GM19238 (cell line): ENCODE results near the gene KHDC3L.

Experiments used
- DNase-seq: peaks from one replicate; pipeline ENCODE4 v3.0.0; 2011; ENCODE audit warnings: low spot score; ENCODE audit not compliant: insufficient read length

The KHDC3L gene, protein sequence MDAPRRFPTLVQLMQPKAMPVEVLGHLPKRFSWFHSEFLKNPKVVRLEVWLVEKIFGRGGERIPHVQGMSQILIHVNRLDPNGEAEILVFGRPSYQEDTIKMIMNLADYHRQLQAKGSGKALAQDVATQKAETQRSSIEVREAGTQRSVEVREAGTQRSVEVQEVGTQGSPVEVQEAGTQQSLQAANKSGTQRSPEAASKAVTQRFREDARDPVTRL

DNA sequence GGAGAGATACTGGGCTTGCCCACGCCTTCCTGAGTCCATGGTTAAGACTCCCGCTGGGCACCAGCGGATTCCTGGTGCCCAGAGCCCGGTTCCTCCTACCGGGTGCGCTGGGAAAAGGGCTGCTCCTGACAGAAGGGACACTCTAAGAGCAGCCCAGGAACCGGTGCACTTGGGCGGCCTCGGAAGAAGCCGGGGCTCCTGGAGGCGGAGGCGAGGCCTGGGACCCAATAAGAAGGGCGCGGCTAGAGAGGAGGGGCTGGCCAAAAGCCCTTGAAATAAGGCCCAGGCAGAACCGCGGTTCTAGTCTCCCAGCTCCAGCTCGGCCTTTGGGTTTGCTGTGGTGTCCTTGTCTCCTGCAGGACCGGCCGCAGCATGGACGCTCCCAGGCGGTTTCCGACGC, at the start of gene KHDC3L:
KHDC3L (plus strand) TSS at position 301 of the 400 bp plus-strand sequence; CDS start at position 373, 72 bp downstream.
- DNase-seq: no peak

DNA sequence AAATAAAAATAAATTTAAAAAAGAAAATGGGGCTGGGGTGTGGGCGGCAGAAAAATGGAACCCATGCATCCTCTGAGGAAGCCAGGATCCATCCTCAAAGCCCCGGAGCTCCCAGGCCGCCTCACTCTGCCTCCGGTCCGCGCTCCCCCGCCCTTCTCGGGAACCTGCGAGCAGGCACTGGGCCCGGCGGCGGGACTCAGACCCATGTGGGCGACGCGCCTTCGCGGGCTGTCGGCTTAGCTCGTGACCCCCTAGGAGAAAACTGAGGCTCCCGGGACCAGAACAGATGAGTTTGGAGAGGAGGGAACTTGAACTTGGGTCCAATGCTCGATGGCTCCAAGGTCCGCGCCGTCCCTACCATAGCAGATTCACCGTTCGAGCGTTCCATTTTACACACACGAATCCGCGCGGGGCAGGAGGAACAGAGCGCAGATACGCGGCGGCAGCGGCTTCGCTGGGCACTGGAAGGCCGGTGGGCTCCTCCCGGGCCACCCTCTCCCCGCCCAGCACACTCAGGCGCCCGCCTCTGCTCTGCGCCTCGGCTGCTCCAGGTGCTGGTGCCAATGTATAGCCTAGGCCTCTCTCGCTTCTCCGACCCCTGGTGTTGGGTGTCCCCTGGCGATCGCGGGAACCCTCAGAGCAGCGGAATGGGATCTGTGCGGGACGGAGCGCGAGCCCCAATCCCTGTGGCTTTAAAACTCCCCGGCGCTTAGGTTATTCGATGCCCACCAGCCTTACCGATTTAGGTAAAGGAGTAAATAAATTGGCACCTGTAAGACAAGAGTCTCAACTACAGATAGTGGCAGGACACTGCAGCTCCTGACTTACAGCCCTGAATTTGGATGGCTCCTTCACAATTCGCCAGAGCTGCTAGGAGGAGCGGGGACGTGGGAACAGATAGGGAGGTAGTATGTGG, 47.6 kb upstream of the KHDC3L start:
- DNase-seq: no peak

DNA sequence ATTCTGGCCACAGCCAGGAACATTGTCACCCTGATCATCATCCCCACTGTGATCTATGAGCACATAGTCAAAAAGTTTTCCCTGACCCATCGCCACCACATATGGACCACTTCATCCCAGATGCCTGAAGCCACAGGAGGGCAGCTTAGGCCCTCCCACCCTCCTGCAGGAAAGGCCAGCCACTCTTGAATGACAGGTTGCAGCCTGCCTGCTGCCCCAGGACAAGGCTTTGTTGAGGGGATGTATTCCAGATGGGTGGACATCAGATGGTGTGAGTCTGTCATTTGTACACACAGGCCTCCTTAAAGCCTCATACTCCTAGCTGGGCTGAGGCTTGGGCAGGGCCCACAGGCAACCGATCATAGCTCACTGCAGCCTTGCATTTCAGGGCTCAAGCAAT, 39.1 kb upstream of the KHDC3L start:
- no peak for DNase-seq

DNA sequence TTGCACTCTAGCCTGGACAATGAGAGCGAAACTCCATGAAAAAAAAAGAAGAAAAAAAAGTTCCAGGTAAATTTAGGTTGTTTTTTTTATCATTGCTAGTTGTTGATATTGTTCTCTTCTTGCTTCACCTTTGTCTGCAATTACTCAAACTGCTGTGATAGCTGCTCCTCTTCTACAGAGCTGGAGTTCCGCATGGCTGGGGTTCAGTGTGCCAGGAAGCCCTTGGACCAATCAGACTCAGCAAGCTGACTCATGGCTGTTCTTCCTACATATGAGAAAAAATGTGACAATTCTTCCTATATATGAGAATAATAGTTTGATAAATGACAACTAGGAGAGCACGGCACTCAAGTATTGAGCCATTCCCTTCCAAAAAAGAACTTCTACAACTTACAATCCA, 36.8 kb upstream of the KHDC3L start:
- no peak for DNase-seq

DNA sequence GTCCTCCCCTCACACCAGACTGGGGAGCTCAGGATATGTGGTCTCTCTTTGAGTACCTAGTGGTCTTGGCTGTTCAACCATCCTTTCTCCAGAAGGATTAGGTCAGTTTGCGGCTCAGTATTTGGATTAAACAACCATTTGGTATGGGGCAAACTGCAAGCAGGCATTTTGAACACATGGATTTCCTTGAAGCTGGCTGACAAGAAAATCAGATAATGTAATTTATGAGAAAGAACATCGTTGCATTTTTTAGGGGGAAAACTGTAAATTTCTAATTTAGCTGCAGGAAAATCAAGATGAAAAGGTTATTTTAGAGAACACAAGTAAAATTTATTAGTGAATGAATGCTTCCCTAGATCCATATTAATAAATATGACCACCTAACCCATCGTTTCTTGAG, 33.7 kb upstream of the KHDC3L start:
- DNase-seq: no peak

DNA sequence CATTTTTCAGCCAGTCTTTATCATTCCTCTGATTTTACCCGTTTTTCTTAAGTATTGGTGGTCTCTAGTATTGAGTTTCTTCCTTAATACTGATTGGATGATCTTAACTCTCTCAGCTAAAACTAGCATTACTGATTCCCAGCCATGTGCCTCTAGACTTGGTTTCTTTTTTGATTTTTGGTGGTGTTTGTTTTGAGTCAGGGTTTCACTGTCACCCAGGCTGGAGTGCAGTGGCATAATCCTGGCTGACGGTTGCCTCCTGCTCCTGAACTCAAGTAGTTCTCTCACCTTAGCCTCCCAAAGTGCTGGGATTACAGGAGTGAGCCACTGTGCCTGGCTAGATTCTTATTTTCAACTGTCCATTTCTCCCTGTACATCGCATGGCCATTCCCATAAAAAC, 33.3 kb upstream of the KHDC3L start:
- DNase-seq: no peak

DNA sequence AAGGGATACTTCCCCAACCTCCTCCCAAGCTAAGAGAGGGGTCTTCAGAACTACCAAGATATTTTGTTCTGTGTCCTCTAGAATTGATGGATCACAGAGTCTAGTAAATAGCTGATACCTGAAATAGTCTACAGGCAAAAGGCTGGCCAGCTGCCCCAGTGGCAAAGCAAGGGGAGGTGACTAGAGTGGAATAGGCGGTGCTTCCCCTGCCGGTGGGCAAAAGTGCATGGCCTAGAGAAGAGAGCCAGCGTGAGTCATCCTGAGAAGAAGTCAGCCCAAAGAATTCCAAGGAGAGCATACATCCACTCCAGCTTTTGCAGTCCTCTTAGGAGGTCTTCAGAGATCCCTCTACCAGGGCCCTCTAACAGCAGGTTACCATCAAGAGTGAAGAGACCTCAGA, 23.1 kb upstream of the KHDC3L start:
- DNase-seq: no peak

DNA sequence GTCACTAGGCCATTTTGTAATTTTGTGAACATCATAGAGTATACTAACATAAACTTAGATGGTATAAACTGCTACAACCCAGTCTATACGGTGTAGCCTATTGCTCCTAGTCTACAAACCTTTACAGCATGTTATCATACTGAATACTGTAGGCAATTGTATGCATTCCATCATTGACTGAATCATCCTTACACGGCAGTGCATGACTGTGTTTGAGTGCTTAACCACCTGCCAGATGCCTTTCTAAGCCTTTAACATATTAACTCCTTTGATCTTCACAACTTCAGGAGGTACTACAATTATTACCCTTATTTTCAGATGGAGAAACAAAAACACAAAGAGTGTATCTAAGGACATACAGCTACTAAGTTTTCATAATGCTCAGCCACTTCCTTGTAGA, 22.4 kb upstream of the KHDC3L start:
- DNase-seq: no peak

DNA sequence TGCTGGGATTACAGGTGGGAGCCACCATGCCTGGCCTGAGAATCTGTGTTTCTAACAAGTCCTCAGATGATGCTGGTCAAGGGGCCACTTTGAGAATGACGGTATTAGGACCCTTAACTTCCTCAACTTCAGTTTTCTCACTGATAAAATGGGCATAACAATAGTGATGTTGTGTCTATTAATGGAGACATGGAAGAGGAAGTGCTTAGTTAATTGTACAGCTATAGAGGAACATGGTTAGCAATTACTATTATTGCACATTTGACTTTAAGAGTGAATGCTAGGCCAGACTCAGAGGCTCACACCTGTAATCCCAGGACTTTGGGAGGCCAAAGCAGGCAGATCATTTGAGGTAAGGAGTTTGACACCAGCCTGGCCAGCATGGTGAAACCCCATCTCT, 21.1 kb upstream of the KHDC3L start:
- DNase-seq: no peak

DNA sequence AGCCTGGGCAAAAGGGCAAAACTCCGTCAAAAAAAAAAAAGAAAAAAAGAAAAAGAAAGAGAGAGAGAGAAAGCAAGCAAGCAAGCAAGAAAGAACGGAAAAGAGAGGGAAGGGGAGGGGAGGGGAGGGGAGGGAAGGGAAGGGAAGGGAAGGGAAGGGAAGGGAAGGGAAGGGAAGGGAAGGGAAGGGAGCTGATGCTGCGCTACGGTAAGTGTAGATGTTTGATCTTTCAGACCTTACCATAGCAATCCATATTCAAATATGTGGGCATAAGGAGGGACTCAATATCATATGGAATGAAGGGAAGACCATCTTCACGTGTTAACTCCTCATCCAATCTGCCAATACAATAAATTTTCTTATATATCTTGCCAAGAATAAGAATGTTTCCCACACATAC, 20.3 kb upstream of the KHDC3L start:
- no peak for DNase-seq

DNA sequence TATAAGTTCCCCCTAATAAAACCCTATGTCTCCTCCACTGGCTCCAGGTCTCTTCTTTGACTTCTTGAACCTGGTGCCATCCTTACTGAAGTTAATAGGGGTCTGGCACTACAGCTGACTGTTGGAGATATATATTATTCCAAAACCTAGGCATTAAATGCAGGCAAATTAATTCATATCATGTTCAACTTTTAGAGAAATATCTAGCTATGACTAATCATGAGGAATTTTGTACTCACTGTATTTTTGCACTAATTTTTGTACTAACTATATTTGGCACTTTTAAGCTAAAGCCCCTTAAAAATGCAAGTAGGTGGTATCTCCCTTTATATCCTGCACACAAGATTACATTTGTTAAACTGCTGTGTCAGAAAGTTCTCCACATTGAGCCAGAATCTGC, 19.3 kb upstream of the KHDC3L start:
- no peak for DNase-seq

DNA sequence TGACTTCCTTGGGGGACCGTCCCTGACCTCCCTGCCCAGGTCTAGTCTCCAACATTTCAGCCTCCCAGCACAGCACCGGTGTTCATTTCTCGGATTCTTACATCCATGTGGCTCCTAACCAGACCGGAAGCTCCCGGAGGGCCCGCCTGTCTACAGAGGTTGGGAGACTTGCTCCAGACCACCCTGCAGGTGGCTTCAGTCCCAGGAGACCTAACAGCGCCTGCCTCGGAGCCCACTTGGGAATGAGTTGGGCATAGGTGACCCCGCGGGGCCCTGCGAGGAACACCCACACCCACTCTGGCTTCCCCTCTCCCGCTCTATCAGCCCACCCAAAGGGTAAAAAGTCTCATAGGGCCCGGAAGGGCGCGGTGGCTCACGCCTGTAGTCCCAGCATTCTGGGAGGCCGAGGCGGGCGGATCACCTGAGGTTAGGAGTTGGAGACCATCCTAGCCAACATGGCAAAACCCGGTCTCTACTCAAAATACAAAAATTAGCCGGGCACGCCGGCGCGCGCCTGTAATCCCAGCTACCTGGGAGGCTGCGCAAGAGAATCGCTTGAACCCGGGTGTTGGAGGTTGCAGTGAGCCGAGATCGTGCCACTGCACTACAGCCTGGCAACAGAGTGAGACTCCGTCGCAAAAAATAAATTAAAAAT, 13.8 kb upstream of the KHDC3L start:
- no peak for DNase-seq

DNA sequence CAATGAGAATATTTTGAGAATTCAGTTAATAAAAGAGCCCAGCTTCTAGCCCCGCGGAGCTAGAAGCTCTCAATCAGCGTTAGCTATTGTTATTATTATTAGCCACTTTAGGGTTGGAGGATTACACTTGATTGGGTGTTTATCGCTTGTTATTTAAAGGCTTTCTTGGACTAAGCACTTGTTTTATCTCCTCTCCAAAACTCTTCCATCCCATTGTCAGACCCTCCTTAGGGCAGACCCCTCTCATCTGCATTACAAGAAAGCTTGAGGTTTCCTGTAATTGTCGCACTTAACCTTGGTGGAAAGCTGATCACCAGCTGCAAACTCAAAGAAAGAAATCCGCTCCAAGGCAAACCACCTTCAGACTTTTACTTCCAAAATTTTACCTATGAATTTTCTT, 13.1 kb upstream of the KHDC3L start:
- no peak for DNase-seq

DNA sequence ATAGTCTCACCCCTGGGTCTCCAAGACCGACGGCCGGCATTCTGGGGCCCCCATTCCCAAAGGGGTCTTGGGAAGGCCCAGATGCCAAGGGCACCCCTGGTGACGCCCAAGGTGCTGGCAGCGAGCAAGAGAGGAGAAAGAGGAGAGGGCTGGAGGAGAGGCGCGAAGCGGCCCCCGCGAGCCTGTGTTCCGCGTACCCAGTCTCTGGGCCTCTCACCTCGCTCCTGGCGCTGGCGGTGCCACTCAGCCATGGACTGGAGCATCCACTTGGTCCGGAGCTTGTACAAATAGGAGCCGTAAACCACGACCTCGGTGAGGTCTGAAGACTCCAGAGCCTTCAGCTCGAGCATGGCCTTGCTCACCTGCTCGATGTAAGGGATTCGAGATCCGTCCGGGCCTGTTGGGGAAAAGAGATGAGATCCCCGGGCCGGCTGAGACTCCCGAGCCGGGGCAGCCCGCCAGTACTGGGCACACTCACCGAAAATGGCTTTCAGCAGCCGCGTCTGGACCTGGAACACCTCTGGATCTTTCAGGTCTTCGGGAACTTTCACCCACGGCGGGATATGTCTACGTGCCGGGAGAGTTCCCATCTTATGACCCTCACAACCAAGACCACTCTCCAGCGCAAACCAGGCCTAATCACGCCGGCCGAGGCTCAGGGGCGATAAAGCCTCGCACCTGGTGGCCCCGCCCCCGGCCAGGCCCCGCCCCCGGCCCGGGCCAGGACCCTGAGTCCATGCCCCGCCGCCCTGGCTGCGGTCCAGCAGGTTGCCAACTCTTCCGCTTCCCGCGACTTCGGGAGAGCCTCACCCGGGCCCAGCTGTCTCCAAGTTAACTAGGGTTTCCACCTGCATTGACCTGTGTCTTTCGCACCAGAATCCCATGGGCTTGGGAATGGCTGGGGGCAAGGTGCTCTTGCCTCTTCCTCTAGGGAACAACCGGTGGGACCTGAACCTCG, 8.5 kb upstream of the KHDC3L start, which contains the start of gene DPPA5:
DPPA5 (minus strand) TSS at position 641 of the 958 bp plus-strand sequence; CDS start at position 590, 51 bp downstream.
- no peak for DNase-seq

DNA sequence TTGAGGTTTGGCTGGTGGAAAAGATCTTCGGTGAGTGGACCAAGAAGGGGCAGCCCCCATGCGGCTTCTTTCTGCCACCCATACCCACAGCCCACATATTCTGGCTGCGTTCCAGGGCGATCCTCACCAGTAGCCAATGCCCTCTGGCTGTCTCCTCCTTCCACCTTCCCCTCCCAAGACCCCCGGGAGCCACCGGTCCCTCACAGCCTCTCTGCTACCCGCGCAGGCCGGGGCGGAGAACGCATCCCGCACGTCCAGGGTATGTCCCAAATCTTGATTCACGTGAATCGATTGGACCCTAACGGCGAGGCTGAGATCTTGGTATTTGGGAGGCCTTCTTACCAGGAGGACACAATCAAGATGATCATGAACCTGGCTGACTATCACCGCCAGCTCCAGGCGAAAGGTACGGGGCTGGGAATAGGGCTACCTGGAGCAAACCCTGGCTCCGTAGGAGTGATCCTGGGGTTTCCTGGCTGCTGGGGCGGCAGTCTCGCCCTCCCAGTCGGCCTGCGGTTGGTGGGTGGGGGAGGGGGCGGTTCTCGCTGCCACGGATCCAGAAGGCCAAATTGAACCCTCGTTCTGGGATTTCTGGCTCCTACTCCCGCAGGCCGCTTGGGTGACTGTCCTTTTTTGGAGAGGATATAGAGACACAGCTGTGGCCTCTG, 545 bp downstream of the KHDC3L start:
- no peak for DNase-seq

DNA sequence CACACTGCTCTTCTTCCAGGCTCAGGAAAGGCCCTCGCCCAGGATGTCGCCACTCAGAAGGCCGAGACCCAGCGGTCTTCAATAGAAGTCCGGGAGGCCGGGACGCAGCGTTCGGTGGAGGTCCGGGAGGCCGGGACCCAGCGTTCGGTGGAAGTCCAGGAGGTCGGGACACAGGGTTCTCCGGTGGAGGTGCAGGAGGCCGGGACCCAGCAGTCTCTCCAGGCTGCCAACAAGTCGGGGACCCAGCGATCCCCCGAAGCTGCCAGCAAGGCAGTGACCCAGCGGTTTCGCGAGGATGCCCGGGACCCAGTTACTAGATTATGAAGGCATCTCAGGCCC, 1.0 kb downstream of the KHDC3L start:
- DNase-seq: no peak

DNA sequence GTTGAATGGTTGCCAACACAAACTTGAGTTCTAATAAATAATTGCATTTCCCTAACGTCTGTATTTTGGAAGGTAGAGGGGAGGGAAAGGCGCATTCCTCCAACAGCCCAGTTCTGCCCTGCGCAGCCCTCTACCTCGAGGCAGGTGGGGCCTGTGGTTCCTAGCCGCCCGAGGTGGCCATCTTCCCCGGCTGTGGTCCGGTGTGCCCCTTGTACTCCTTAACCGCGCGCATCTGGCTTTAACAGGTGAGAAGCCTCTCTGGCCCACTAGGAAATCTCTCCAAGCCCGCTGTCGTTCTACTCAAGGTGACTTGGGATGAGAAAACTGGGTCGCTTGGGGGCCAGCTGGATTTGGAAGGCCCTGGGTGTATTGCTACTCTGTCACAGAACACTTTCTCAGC, 1.7 kb downstream of the KHDC3L start:
- DNase-seq: no peak

DNA sequence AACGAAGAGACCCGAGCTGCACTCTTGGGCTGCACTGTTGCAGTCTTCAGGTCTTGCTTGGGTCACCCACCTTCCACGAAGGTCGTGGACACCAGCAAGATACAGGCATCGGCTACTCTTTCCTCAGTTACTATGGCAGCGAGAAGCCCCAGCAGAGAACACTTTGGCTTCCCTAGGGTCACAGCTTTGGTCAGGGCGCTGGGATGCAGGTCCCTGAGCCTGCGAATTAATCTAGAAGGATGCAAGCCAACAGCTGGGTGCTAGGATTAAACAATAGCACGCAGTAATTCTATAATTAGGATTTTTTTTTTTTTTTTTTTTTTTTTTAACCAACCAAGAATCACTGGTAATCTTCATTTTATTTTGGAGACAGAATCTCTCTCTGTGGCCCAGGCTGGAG, 2.1 kb downstream of the KHDC3L start:
- DNase-seq: no peak

DNA sequence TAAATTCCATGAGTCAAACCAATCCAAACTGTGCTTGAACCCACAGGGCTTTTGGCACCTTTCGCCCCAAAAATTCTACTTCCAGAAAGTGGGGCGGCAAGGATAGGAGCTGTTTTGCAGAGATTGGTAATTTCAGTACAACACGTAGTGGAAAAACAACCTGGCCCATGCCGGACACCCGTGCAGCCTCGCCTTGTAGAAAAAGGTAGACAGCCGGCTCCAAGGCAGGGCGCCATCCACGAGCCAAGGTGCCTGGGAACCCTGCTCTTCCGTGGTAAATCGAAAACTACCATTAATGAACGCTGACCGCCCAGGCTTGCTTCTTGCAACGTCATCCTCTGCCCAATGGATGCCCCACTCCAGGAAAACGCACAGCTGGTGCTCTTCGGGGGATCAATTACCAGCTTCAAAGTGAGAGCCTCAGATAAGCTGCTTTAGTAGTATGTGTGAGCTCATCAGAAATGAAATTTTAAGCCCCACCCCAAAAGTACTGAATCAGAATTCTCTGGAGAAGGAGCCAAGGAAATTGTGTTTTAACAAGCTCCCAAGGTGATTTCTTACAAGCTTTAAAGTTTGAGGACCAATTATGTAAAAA, 5.4 kb downstream of the KHDC3L start:
- DNase-seq: no peak

DNA sequence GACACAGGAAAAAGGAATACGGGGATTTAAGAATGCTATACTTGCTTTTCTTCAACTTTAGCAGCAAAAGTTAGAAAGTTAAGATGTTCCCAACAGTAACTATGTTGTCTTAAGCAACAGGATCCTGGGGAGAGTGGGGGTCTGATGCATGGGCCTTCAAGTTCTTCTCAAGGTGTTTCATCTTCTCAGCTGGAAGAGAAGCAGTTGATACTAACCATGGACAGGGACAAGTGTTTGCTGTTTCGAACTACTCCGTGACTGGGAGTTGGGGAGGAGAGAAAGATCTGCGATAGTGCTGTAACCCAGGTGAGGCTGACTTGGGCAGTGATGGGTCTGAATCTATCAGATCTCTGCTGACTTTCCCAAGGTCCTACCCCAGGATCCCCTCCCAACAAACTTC, 6.2 kb downstream of the KHDC3L start:
- DNase-seq: no peak
